ENCODE measurements around the gene CEP295NL. TPM values are rescaled to one million over a fixed set of nuclear protein-coding genes. Genes with fewer than 3 reads are reported as not detected.

The CEP295NL gene
- total and polyA plus RNA-seq, 2 of the 8 experiments (the other 6 are each of a cell fraction or from before 2014, with no cell fraction given) = 0.06 to 2.0 TPM

DNA sequence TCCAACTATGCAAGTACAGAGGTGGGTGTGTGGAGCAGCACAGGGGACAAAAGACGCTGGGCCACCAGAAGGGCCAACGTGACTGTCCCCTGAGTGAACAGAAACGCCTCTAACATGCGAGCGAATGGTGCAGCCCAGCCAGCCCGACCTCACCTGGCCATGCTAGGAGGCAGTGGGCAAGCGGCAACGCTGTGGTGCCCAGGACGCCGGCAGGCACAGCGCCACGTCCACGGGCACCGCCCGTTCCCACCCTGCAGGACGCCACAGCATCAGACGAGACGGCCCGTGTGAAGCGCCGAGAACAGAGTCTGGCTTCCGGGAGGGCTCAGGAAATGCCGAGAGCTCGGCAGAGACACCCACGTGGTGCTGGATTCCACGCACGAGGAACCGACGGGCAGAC, 2.2 kb downstream of the CEP295NL start:
- no peak overlapping the region for H2AK5ac ChIP-seq (ENCODE audit: low read depth, low read length)
- no peak overlapping the region for H2BK5ac ChIP-seq (ENCODE audit: low read depth, low read length)
- H2BK12ac ChIP-seq (ENCODE audit: low read depth, low read length) = peak overlapping the region; percentile 68; the same call in 1 of the 2 replicates
- H4K5ac ChIP-seq (ENCODE audit: insufficient read length, low read depth, low read length) = no peak overlapping the region
- H3K27ac ChIP-seq (ENCODE audit: low read depth, low read length) = no peak overlapping the region
- no peak overlapping the region for H2BK120ac ChIP-seq (replicated peaks; ENCODE audit: low read depth, low read length)
- H4K91ac ChIP-seq (replicated peaks; ENCODE audit: insufficient read length, low read length) = peak overlapping the region; percentile 39
- H3K23me2 ChIP-seq (ENCODE audit: low read depth, low read length) = no peaks in the 10 kb centered on the region
- H3K27me3 ChIP-seq (replicated peaks in 1 of 4; ENCODE audit: control insufficient read depth in 3 of 4, extremely low read depth in 1 of 4, insufficient read depth in 3 of 4, low read length in 3 of 4) = no peaks in the 10 kb centered on the region
- no peak overlapping the region for H3K23ac ChIP-seq (ENCODE audit: insufficient read length)
- WGBS, 2 experiments (ENCODE audit: extremely low coverage in 1 of 2, insufficient coverage in 1 of 2, insufficient read length in 1 of 2, insufficient replicate concordance in 2 of 2, low coverage in 1 of 2, low lambda C conversion rate in 2 of 2, missing lambda C conversion rate in 1 of 2) = 86% methylated on average over 29 of the region's 29 CpGs; no CpG with 5 or more reads in 1 of the 2 experiments
- peaks cover 0 to 27% of the 10 kb centered on the region in 2 experiments; a peak in 2 of 4 replicates for H3K79me2 ChIP-seq (ENCODE audit: control insufficient read depth in 1 of 2, insufficient read depth in 2 of 2, low read length in 2 of 2)
- no peak overlapping the region for H2BK15ac ChIP-seq (ENCODE audit: low read length)
- no peak for DNase-seq (ENCODE audit: low read depth in 1 of 2, low spot score in 2 of 2)
- H3K4me3 ChIP-seq (ENCODE audit: extremely low read depth in 1 of 4, insufficient read depth in 2 of 4, low read depth in 3 of 4, low read length in 4 of 4) = no peak overlapping the region
- ChIA-PET CTCF (ENCODE audit: partially characterized antibody) (interaction anchor here (0.6 to 3.3 kb wide), 5 partner anchors 10 to 788 kb away, joined by 3 to 11 read pairs (median 4); no protein-coding TSS in a partner anchor), POLR2A (ENCODE audit: partially characterized antibody) (interaction anchor here (0.6 to 2.9 kb wide), 3 partner anchors 11 to 23 kb away, joined by 4 to 12 read pairs (median 4); partner anchors contain the start of gene TIMP2)
- no peak overlapping the region for H2AFZ ChIP-seq (ENCODE audit: low read length)
- H3K18ac ChIP-seq (ENCODE audit: extremely low read depth, low read length) = no peak overlapping the region
- H2BK20ac ChIP-seq (ENCODE audit: low read length) = no peak overlapping the region
- H3K14ac ChIP-seq (ENCODE audit: insufficient read length) = no peak overlapping the region
- peaks cover 14% of the 10 kb centered on the region for H3K79me1 ChIP-seq (ENCODE audit: low read depth, low read length)
- H3K4ac ChIP-seq (replicated peaks; ENCODE audit: insufficient read length, low read depth, low read length) = no peak overlapping the region
- peaks cover 0 to 3% (median 1%) of the 10 kb centered on the region in 4 experiments; a peak in 3 of 8 replicates for H3K36me3 ChIP-seq (ENCODE audit: control insufficient read depth in 2 of 4, insufficient read depth in 4 of 4, low read length in 3 of 4)
- H3K56ac ChIP-seq (replicated peaks; ENCODE audit: insufficient read length, low read depth, low read length) = no peak overlapping the region
- peaks cover 10 to 19% of the 10 kb centered on the region in 2 experiments for H4K20me1 ChIP-seq (replicated peaks in 1 of 2; ENCODE audit: control insufficient read depth in 1 of 2, insufficient read depth in 2 of 2, low read length in 2 of 2)
- TF ChIP-seq, protein P1, sequence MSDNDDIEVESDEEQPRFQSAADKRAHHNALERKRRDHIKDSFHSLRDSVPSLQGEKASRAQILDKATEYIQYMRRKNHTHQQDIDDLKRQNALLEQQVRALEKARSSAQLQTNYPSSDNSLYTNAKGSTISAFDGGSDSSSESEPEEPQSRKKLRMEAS (IDR thresholded peaks at IDR 0.05) = no peak
- TF ChIP-seq JUN (IDR thresholded peaks at IDR 0.05; ENCODE audit: low read depth, low read length) (no peak), SIX5 (IDR thresholded peaks at IDR 0.05; ENCODE audit: low read depth, low read length) (no peak), HDAC6 (IDR thresholded peaks at IDR 0.05; ENCODE audit: low read depth, low read length) (no peak), CREB1 (IDR thresholded peaks at IDR 0.05) (no peak), YY1 (IDR thresholded peaks at IDR 0.05; ENCODE audit: low read depth, low read length) (no peak), SP2 (IDR thresholded peaks at IDR 0.05; ENCODE audit: low read length) (no peak), BACH1 (IDR thresholded peaks at IDR 0.05; ENCODE audit: low read length) (no peak), RBBP5 (IDR thresholded peaks at IDR 0.05; ENCODE audit: borderline replicate concordance, low read depth, low read length) (no peak), RAD21 (IDR thresholded peaks at IDR 0.05 in 1 of 2, conservative IDR thresholded peaks at IDR 0.05 in 1 of 2; ENCODE audit: low read depth in 2 of 2, low read length in 2 of 2) (no peak), POLR2AphosphoS5 (IDR thresholded peaks at IDR 0.05; ENCODE audit: low read depth, low read length) (no peak)
- no peak for FAIRE-seq
- no peak overlapping the region for H3K9ac ChIP-seq (replicated peaks in 1 of 4; ENCODE audit: extremely low read depth in 1 of 4, low read depth in 3 of 4, low read length in 3 of 4)
- no peaks in the 10 kb centered on the region for H3K9me3 ChIP-seq (ENCODE audit: insufficient read depth in 2 of 2, low read depth in 1 of 2, low read length in 1 of 2)
- no peak overlapping the region for H3K4me2 ChIP-seq (ENCODE audit: insufficient read depth in 1 of 2, low read depth in 2 of 2, low read length in 2 of 2)
- H4K8ac ChIP-seq (ENCODE audit: extremely low read depth, insufficient read depth, low read length) = no peak overlapping the region; the same call in 1 of the 2 replicates
- peaks cover 4 to 33% (median 18%) of the 10 kb centered on the region in 4 experiments for H3K4me1 ChIP-seq (replicated peaks in 1 of 4; ENCODE audit: control insufficient read depth in 3 of 4, insufficient read depth in 4 of 4, low read length in 3 of 4)

Measured in H1 (cell line).